ENCODE measurements around the gene HTR7. TPM values are rescaled to one million over a fixed set of nuclear protein-coding genes. Genes with fewer than 3 reads are reported as not detected.

The HTR7 gene
- total and polyA plus RNA-seq, 9 of the 15 experiments (the other 6 are each of a cell fraction or from before 2014, with no cell fraction given), result 0.07 to 0.33 (median 0.18) TPM

- no peak for TF ChIP-seq CBX8 (IDR thresholded peaks at IDR 0.05; ENCODE audit: borderline replicate concordance, extremely low read depth, low read depth, low read length, poor library complexity, severe bottlenecking)
- TF ChIP-seq PML (IDR thresholded peaks at IDR 0.05; ENCODE audit: low read length), result peak; percentile 33; the same call in 1 of the 2 replicates
- TF ChIP-seq ZNF12 (CRISPR knock-in tag; IDR thresholded peaks at IDR 0.05), result no peak
- TF ChIP-seq, protein P1, sequence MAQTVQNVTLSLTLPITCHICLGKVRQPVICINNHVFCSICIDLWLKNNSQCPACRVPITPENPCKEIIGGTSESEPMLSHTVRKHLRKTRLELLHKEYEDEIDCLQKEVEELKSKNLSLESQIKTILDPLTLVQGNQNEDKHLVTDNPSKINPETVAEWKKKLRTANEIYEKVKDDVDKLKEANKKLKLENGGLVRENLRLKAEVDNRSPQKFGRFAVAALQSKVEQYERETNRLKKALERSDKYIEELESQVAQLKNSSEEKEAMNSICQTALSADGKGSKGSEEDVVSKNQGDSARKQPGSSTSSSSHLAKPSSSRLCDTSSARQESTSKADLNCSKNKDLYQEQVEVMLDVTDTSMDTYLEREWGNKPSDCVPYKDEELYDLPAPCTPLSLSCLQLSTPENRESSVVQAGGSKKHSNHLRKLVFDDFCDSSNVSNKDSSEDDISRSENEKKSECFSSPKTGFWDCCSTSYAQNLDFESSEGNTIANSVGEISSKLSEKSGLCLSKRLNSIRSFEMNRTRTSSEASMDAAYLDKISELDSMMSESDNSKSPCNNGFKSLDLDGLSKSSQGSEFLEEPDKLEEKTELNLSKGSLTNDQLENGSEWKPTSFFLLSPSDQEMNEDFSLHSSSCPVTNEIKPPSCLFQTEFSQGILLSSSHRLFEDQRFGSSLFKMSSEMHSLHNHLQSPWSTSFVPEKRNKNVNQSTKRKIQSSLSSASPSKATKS (CRISPR knock-in tag; IDR thresholded peaks at IDR 0.05), result no peak
- peak; percentile 86 for TF ChIP-seq C11orf30 (IDR thresholded peaks at IDR 0.05; ENCODE audit: low read depth)
- TF ChIP-seq POLR2G (IDR thresholded peaks at IDR 0.05; ENCODE audit: low read depth, low read length), result peak; percentile 83
- TF ChIP-seq, protein P2, sequence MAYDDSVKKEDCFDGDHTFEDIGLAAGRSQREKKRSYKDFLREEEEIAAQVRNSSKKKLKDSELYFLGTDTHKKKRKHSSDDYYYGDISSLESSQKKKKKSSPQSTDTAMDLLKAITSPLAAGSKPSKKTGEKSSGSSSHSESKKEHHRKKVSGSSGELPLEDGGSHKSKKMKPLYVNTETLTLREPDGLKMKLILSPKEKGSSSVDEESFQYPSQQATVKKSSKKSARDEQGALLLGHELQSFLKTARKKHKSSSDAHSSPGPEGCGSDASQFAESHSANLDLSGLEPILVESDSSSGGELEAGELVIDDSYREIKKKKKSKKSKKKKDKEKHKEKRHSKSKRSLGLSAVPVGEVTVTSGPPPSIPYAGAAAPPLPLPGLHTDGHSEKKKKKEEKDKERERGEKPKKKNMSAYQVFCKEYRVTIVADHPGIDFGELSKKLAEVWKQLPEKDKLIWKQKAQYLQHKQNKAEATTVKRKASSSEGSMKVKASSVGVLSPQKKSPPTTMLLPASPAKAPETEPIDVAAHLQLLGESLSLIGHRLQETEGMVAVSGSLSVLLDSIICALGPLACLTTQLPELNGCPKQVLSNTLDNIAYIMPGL (CRISPR knock-in tag; IDR thresholded peaks at IDR 0.05), result no peak
- TF ChIP-seq SNIP1 (IDR thresholded peaks at IDR 0.05; ENCODE audit: low read depth), result no peak
- TF ChIP-seq TAF9B (IDR thresholded peaks at IDR 0.05; ENCODE audit: partially characterized antibody), result peak; percentile 65
- TF ChIP-seq CHCHD3 (CRISPR knock-in tag; IDR thresholded peaks at IDR 0.05), result no peak
- peak in 1 of 2 experiments; percentile 47; a peak in 1 of 4 replicates for TF ChIP-seq MNT (conservative IDR thresholded peaks at IDR 0.05)
- TF ChIP-seq MBD2 (IDR thresholded peaks at IDR 0.05; ENCODE audit: borderline replicate concordance, low read depth), result peak; percentile 39; the same call in 1 of the 2 replicates
- TF ChIP-seq FOXJ2 (tag; IDR thresholded peaks at IDR 0.05), result 0 out of 2 replicates have a peak, but pooled peaks have one; percentile 31
- no peak for TF ChIP-seq ZNF589 (CRISPR knock-in tag; IDR thresholded peaks at IDR 0.05; ENCODE audit: low read depth)
- TF ChIP-seq MYNN (IDR thresholded peaks at IDR 0.05), result no peak
- no peak for TF ChIP-seq MYNN (CRISPR knock-in tag; IDR thresholded peaks at IDR 0.05)
- TF ChIP-seq MEF2D (tag; conservative IDR thresholded peaks at IDR 0.05; ENCODE audit: low read depth), result no peak
- TF ChIP-seq, protein P3, sequence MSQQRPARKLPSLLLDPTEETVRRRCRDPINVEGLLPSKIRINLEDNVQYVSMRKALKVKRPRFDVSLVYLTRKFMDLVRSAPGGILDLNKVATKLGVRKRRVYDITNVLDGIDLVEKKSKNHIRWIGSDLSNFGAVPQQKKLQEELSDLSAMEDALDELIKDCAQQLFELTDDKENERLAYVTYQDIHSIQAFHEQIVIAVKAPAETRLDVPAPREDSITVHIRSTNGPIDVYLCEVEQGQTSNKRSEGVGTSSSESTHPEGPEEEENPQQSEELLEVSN (IDR thresholded peaks at IDR 0.05; ENCODE audit: borderline replicate concordance in 1 of 2, extremely low read depth in 1 of 2, insufficient read depth in 1 of 2, insufficient read length in 1 of 2, low read depth in 1 of 2, low read length in 1 of 2, poor library complexity in 1 of 2, severe bottlenecking in 1 of 2), result peak; percentile 58 to 81
- peak; percentile 52; the same call in 1 of the 2 replicates for TF ChIP-seq CREM (IDR thresholded peaks at IDR 0.05; ENCODE audit: low read depth)
- no peak for TF ChIP-seq BRF1 (IDR thresholded peaks at IDR 0.05; ENCODE audit: borderline replicate concordance, extremely low read depth, insufficient read length)
- no peak for TF ChIP-seq PHF21A (IDR thresholded peaks at IDR 0.05; ENCODE audit: borderline replicate concordance, low read depth)
Measured at GRCh38 chr10:90871766-90872647, 14.2 kb upstream of the HTR7 start, which contains the start of gene RPP30 (continued).

All from K562 (cell line).